HCT116 (cell line): ENCODE measurements around the gene FAM50A. TPM values are rescaled to one million over a fixed set of nuclear protein-coding genes. Genes with fewer than 3 reads are reported as not detected.

ENCODE experiments used
- ATAC-seq: fragments of 200-7000 bp; cut with Tn5 transposase; 2 replicates; pipeline ENCODE4 v1.9.1; 2020; ENCODE audit warnings: mild to moderate bottlenecking, moderate library complexity
- BruUV-seq: library from RNA; stranded (reverse); fragments of 400-500 nt; replicated peaks from 2 replicates; lab custom pipeline; 2021; lab: Mats Ljungman, UMichigan
- CTCF ChIA-PET: fragments of 300-600 bp; sonication (Branson Sonifier 250); formaldehyde crosslinking; loops from one replicate; lab custom pipeline; 2021; ENCODE audit warnings: antibody characterized with exemption; lab: Charles Lee
- POLR2A ChIA-PET: fragments of 300-600, 350-600 bp; sonication (Branson Sonifier 250); formaldehyde crosslinking; loops from one replicate; lab custom pipeline; 2021; ENCODE audit warnings: antibody characterized with exemption; lab: Charles Lee
- RAD21 ChIA-PET, 2 experiments: fragments of 300-600 bp; sonication (Branson Sonifier 250); formaldehyde crosslinking; loops; one replicate each; lab custom pipeline; 2023; ENCODE audit warnings: low total read pairs in 2 of 2; ENCODE audit not compliant: uncharacterized antibody in 2 of 2, unreplicated experiment in 2 of 2, low non-redundant PET in 1 of 2; lab: Charles Lee
- DNase-seq: peaks from one replicate; pipeline ENCODE4 v3.0.0-alpha.2; 2010; ENCODE audit warnings: low read depth, low spot score
- H2AFZ ChIP-seq: fragments of 200-600 bp; shearing (Covaris generic), sonication (generic); 2 replicates; pipeline ENCODE4 v1.6.1; 2017; ENCODE audit warnings: low read depth, mixed run types, mixed read lengths, antibody characterized with exemption, low read length; ENCODE audit not compliant: poor library complexity, severe bottlenecking
- H3K27ac ChIP-seq: 2 replicates; pipeline ENCODE4 v1.5.1; 2012; ENCODE audit warnings: low read depth, low read length
- H3K27me3 ChIP-seq: fragments of 200-600 bp; sonication (generic); 2 replicates; pipeline ENCODE4 v1.6.1; 2016; ENCODE audit warnings: mixed run types, low read length, mixed read lengths; ENCODE audit not compliant: insufficient read depth
- H3K36me3 ChIP-seq, 2 experiments: fragments of 200-500 bp in 1 of 2; fragments of 200-600 bp in 1 of 2; sonication (Bioruptor generic) in 1 of 2; sonication (generic) in 1 of 2; 2 replicates each; pipeline versions ENCODE4 v1.5.1 to v1.6.1; 2014 to 2016; ENCODE audit warnings: low read length in 2 of 2, inconsistent platforms in 1 of 2, mixed read lengths in 1 of 2, mixed run types in 1 of 2; ENCODE audit not compliant: insufficient read depth in 2 of 2, control insufficient read depth in 1 of 2
- H3K4me1 ChIP-seq, 2 experiments: fragments of 200-600 bp in 1 of 2; sonication (generic) in 1 of 2; 2 replicates each; pipeline versions ENCODE4 v1.5.1 to v1.6.1; 2012 to 2017; ENCODE audit warnings: low read length in 2 of 2, inconsistent platforms in 1 of 2, mild to moderate bottlenecking in 1 of 2, mixed read lengths in 1 of 2, mixed run types in 1 of 2, moderate library complexity in 1 of 2; ENCODE audit not compliant: insufficient read depth in 2 of 2, control insufficient read depth in 1 of 2
- H3K4me2 ChIP-seq: fragments of 200-600 bp; sonication (generic); 2 replicates; pipeline ENCODE4 v1.6.1; 2017; ENCODE audit warnings: mixed run types, low read length, mixed read lengths
- H3K4me3 ChIP-seq, 2 experiments: fragments of 200-600 bp in 1 of 2; sonication (generic) in 1 of 2; replicated peaks in 1 of 2; 2 replicates each; pipeline ENCODE4 v1.5.1; 2011 to 2016; ENCODE audit warnings: low read length in 2 of 2, control low read depth in 1 of 2, low read depth in 1 of 2, mild to moderate bottlenecking in 1 of 2, mixed read lengths in 1 of 2, mixed run types in 1 of 2
- H3K79me2 ChIP-seq: fragments of 200-600 bp; sonication (generic); 2 replicates; pipeline ENCODE4 v1.6.1; 2017; ENCODE audit warnings: mild to moderate bottlenecking, mixed run types, low read length, moderate library complexity, mixed read lengths; ENCODE audit not compliant: insufficient read depth
- H3K9ac ChIP-seq: fragments of 200-600 bp; sonication (generic); 2 replicates; pipeline ENCODE4 v1.6.1; 2016; ENCODE audit warnings: low read length, mixed read lengths
- H3K9me2 ChIP-seq: fragments of 200-600 bp; sonication (generic), shearing (Covaris generic); 2 replicates; pipeline ENCODE4 v1.6.1; 2017; ENCODE audit warnings: mixed run types, mild to moderate bottlenecking, moderate library complexity; ENCODE audit not compliant: insufficient read depth
- H3K9me3 ChIP-seq, 2 experiments: fragments of 200-500 bp in 1 of 2; fragments of 200-600 bp in 1 of 2; sonication (Bioruptor generic) in 1 of 2; sonication (generic) in 1 of 2; 2 replicates each; pipeline ENCODE4 v1.6.1; 2014 to 2017; ENCODE audit warnings: low read length in 2 of 2, mixed read lengths in 2 of 2, inconsistent platforms in 1 of 2, low read depth in 1 of 2, mild to moderate bottlenecking in 1 of 2, mixed run types in 1 of 2, moderate library complexity in 1 of 2; ENCODE audit not compliant: control insufficient read depth in 1 of 2, insufficient read depth in 1 of 2
- H4K20me1 ChIP-seq: fragments of 200-600 bp; sonication (generic), shearing (Covaris generic); 2 replicates; pipeline ENCODE4 v1.6.1; 2017; ENCODE audit warnings: mixed run types, mild to moderate bottlenecking, moderate library complexity; ENCODE audit not compliant: insufficient read depth
- CBX3 ChIP-seq: IDR thresholded peaks from 2 replicates; pipeline ENCODE4 v1.6.1; 2012; ENCODE audit warnings: low read depth
- CEBPB ChIP-seq: IDR thresholded peaks from 2 replicates; pipeline ENCODE4 v1.6.1; 2012; ENCODE audit warnings: low read depth
- CTCF ChIP-seq, 3 experiments: fragments of 200-600 bp in 1 of 3; sonication (generic) in 1 of 3; IDR thresholded peaks in 2 of 3; conservative IDR thresholded peaks in 1 of 3; 2 replicates each; pipeline ENCODE4 v1.5.1; 2012 to 2017; ENCODE audit warnings: low read depth in 2 of 3, low read length in 2 of 3, antibody characterized with exemption in 1 of 3, borderline replicate concordance in 1 of 3, control low read depth in 1 of 3, mild to moderate bottlenecking in 1 of 3, mixed read lengths in 1 of 3, mixed run types in 1 of 3, moderate library complexity in 1 of 3; ENCODE audit not compliant: insufficient read depth in 1 of 3
- EGR1 ChIP-seq: IDR thresholded peaks from 2 replicates; pipeline ENCODE4 v1.6.1; 2012; ENCODE audit warnings: low read depth
- ELF1 ChIP-seq: IDR thresholded peaks from 2 replicates; pipeline ENCODE4 v1.6.1; 2012; ENCODE audit warnings: low read depth, borderline replicate concordance
- EZH2phosphoT487 ChIP-seq: fragments of 200-600 bp; IDR thresholded peaks from 2 replicates; pipeline ENCODE4 v1.6.1; 2018; ENCODE audit warnings: antibody characterized with exemption, borderline replicate concordance
- MAX ChIP-seq: IDR thresholded peaks from 2 replicates; pipeline ENCODE4 v1.6.1; 2012
- POLR2A ChIP-seq: IDR thresholded peaks from 2 replicates; pipeline ENCODE4 v1.7.0; 2011; ENCODE audit warnings: borderline replicate concordance; ENCODE audit not compliant: insufficient read depth, insufficient read length; ENCODE audit errors: extremely low read depth
- RAD21 ChIP-seq: IDR thresholded peaks from 2 replicates; pipeline ENCODE4 v1.6.1; 2012; ENCODE audit warnings: low read depth, mild to moderate bottlenecking
- REST ChIP-seq: IDR thresholded peaks from 2 replicates; pipeline ENCODE4 v1.6.1; 2012; ENCODE audit warnings: low read depth
- SIN3A ChIP-seq: IDR thresholded peaks from 2 replicates; pipeline ENCODE4 v1.6.1; 2012; ENCODE audit warnings: low read depth
- SP1 ChIP-seq: IDR thresholded peaks from 2 replicates; pipeline ENCODE4 v1.6.1; 2012; ENCODE audit warnings: low read depth
- TCF7L2 ChIP-seq: IDR thresholded peaks from 2 replicates; pipeline ENCODE4 v1.7.0; 2011; ENCODE audit warnings: borderline replicate concordance, inconsistent platforms; ENCODE audit not compliant: insufficient read depth, insufficient read length; ENCODE audit errors: extremely low read depth
- YY1 ChIP-seq: IDR thresholded peaks from 2 replicates; pipeline ENCODE4 v1.6.1; 2011; ENCODE audit warnings: low read length, low read depth, moderate library complexity, mild to moderate bottlenecking; ENCODE audit not compliant: insufficient replicate concordance; ENCODE audit errors: extremely low read depth
- ZFX ChIP-seq: fragments of 450-650 bp; IDR thresholded peaks from 2 replicates; pipeline ENCODE4 v1.6.1; 2017
- intact Hi-C: fragments of 100-400 bp; cut with micrococcal nuclease; formaldehyde crosslinking; loops from 2 replicates; pipeline ENCODE4 v1.10.0; 2022
- total RNA-seq: library from RNA; stranded (reverse); gene quantifications from one replicate; pipeline ENCODE4 v1.2.1, GENCODE V29; 2021; ENCODE audit not compliant: unreplicated experiment
- TF ChIP-seq, protein P1 (sequence below): IDR thresholded peaks from 2 replicates; pipeline ENCODE4 v1.6.1; 2012
- TF ChIP-seq, protein P2 (sequence below): IDR thresholded peaks from 2 replicates; pipeline ENCODE4 v1.6.1; 2011; ENCODE audit warnings: mild to moderate bottlenecking, low read length, moderate library complexity; ENCODE audit not compliant: insufficient replicate concordance; ENCODE audit errors: extremely low read depth

The FAM50A gene
- total RNA-seq, 1 experiment from 2014 or later, result 46.5 TPM

GRCh38 chrX:154460326-154460725 is 16.4 kb downstream of the FAM50A start:
- intact Hi-C loops, result no loop called here
- no peak overlapping the region for H3K27ac ChIP-seq
- H3K9me3 ChIP-seq, result no peaks in the 10 kb centered on the region
- ChIA-PET POLR2A (no interaction called here), CTCF (no interaction called here), RAD21 (no interaction called here)
- H2AFZ ChIP-seq, result no peak overlapping the region
- H3K27me3 ChIP-seq, result no peaks in the 10 kb centered on the region
- no peak overlapping the region for H3K4me3 ChIP-seq
- peaks cover 7 to 12% of the 10 kb centered on the region in 2 experiments; a peak in 1 of 4 replicates for H3K4me1 ChIP-seq
- ATAC-seq (no peak), DNase-seq (no peak)
- H3K79me2 ChIP-seq, result peaks cover 24% of the 10 kb centered on the region
- TF ChIP-seq EZH2phosphoT487 (no peak), ZFX (no peak), POLR2A (no peak), TCF7L2 (no peak), SP1 (no peak), CTCF (IDR thresholded peaks at IDR 0.05 in 2 of 3, conservative IDR thresholded peaks at IDR 0.05 in 1 of 3; ENCODE audit: borderline replicate concordance in 1 of 3, insufficient read depth in 1 of 3, low read depth in 2 of 3, low read length in 2 of 3) (no peak), YY1 (no peak), REST (no peak), CEBPB (no peak), MAX (no peak), SIN3A (no peak), RAD21 (no peak), ELF1 (no peak), CBX3 (no peak), EGR1 (no peak)
- TF ChIP-seq, protein P1, sequence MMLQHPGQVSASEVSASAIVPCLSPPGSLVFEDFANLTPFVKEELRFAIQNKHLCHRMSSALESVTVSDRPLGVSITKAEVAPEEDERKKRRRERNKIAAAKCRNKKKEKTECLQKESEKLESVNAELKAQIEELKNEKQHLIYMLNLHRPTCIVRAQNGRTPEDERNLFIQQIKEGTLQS, result no peak
- TF ChIP-seq, protein P2, sequence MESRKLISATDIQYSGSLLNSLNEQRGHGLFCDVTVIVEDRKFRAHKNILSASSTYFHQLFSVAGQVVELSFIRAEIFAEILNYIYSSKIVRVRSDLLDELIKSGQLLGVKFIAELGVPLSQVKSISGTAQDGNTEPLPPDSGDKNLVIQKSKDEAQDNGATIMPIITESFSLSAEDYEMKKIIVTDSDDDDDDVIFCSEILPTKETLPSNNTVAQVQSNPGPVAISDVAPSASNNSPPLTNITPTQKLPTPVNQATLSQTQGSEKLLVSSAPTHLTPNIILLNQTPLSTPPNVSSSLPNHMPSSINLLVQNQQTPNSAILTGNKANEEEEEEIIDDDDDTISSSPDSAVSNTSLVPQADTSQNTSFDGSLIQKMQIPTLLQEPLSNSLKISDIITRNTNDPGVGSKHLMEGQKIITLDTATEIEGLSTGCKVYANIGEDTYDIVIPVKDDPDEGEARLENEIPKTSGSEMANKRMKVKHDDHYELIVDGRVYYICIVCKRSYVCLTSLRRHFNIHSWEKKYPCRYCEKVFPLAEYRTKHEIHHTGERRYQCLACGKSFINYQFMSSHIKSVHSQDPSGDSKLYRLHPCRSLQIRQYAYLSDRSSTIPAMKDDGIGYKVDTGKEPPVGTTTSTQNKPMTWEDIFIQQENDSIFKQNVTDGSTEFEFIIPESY, result no peak
- no peaks in the 10 kb centered on the region for H3K9me2 ChIP-seq
- no peak overlapping the region for H3K4me2 ChIP-seq
- H4K20me1 ChIP-seq, result no peaks in the 10 kb centered on the region
- BruUV-seq, result no TSS peak
- H3K9ac ChIP-seq, result no peak overlapping the region
- H3K36me3 ChIP-seq, result peaks cover 0 to 4% of the 10 kb centered on the region in 2 experiments; a peak in 1 of 4 replicates
